Thyroid gland (tissue), 4 donors: ENCODE measurements around the gene TBC1D1.

Experiments
- POLR2A ChIP-seq, 2 donors: fragments of 450-650 bp; IDR thresholded peaks; one replicate each; pipeline ENCODE4 v1.6.1; 2017; ENCODE audit warnings: antibody characterized with exemption in 2 of 2, mild to moderate bottlenecking in 2 of 2, moderate library complexity in 1 of 2
- TF ChIP-seq, protein P1 (sequence below), 6 experiments: fragments of 200-600 bp in 3 of 6; fragments of 450-650 bp in 3 of 6; sonication (generic) in 3 of 6; IDR thresholded peaks; one replicate each; pipeline ENCODE4 v1.5.1; 2016 to 2019; ENCODE audit warnings: antibody characterized with exemption in 6 of 6, mild to moderate bottlenecking in 2 of 6, inconsistent platforms in 1 of 6, moderate library complexity in 1 of 6

GRCh38 chr4:38180456-38180855 lies 289.6 kb downstream of the TBC1D1 start:
- TF ChIP-seq, protein P1, sequence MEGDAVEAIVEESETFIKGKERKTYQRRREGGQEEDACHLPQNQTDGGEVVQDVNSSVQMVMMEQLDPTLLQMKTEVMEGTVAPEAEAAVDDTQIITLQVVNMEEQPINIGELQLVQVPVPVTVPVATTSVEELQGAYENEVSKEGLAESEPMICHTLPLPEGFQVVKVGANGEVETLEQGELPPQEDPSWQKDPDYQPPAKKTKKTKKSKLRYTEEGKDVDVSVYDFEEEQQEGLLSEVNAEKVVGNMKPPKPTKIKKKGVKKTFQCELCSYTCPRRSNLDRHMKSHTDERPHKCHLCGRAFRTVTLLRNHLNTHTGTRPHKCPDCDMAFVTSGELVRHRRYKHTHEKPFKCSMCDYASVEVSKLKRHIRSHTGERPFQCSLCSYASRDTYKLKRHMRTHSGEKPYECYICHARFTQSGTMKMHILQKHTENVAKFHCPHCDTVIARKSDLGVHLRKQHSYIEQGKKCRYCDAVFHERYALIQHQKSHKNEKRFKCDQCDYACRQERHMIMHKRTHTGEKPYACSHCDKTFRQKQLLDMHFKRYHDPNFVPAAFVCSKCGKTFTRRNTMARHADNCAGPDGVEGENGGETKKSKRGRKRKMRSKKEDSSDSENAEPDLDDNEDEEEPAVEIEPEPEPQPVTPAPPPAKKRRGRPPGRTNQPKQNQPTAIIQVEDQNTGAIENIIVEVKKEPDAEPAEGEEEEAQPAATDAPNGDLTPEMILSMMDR (IDR thresholded peaks at IDR 0.05): peak in 1 of 6 experiments; percentile 7
- TF ChIP-seq POLR2A (IDR thresholded peaks at IDR 0.05): no peak
